HCT116 (cell line): Measurements from ENCODE around the gene CYSTM1. TPM values are rescaled to one million over a fixed set of nuclear protein-coding genes. Genes with fewer than 3 reads are reported as not detected.
A peak's percentile ranks its signal among the peaks of the same experiment; 100 is the strongest.

Experiments
- ATAC-seq: fragments of 200-7000 bp; cut with Tn5 transposase; 2 replicates; pipeline ENCODE4 v1.9.1; 2020; ENCODE audit warnings: mild to moderate bottlenecking, moderate library complexity
- BruUV-seq: library from RNA; stranded (reverse); fragments of 400-500 nt; replicated peaks from 2 replicates; lab custom pipeline; 2021; lab: Mats Ljungman, UMichigan
- CTCF ChIA-PET: fragments of 300-600 bp; sonication (Branson Sonifier 250); formaldehyde crosslinking; loops from one replicate; lab custom pipeline; 2021; ENCODE audit warnings: antibody characterized with exemption; lab: Charles Lee
- POLR2A ChIA-PET: fragments of 300-600, 350-600 bp; sonication (Branson Sonifier 250); formaldehyde crosslinking; loops from one replicate; lab custom pipeline; 2021; ENCODE audit warnings: antibody characterized with exemption; lab: Charles Lee
- RAD21 ChIA-PET, 2 experiments: fragments of 300-600 bp; sonication (Branson Sonifier 250); formaldehyde crosslinking; loops; one replicate each; lab custom pipeline; 2023; ENCODE audit warnings: low total read pairs in 2 of 2; ENCODE audit not compliant: uncharacterized antibody in 2 of 2, unreplicated experiment in 2 of 2, low non-redundant PET in 1 of 2; lab: Charles Lee
- DNase-seq: peaks from one replicate; pipeline ENCODE4 v3.0.0-alpha.2; 2010; ENCODE audit warnings: low read depth, low spot score
- H2AFZ ChIP-seq: fragments of 200-600 bp; shearing (Covaris generic), sonication (generic); 2 replicates; pipeline ENCODE4 v1.6.1; 2017; ENCODE audit warnings: low read depth, mixed run types, mixed read lengths, antibody characterized with exemption, low read length; ENCODE audit not compliant: poor library complexity, severe bottlenecking
- H3K27ac ChIP-seq: 2 replicates; pipeline ENCODE4 v1.5.1; 2012; ENCODE audit warnings: low read depth, low read length
- H3K27me3 ChIP-seq: fragments of 200-600 bp; sonication (generic); 2 replicates; pipeline ENCODE4 v1.6.1; 2016; ENCODE audit warnings: mixed run types, low read length, mixed read lengths; ENCODE audit not compliant: insufficient read depth
- H3K36me3 ChIP-seq, 2 experiments: fragments of 200-500 bp in 1 of 2; fragments of 200-600 bp in 1 of 2; sonication (Bioruptor generic) in 1 of 2; sonication (generic) in 1 of 2; 2 replicates each; pipeline versions ENCODE4 v1.5.1 to v1.6.1; 2014 to 2016; ENCODE audit warnings: low read length in 2 of 2, inconsistent platforms in 1 of 2, mixed read lengths in 1 of 2, mixed run types in 1 of 2; ENCODE audit not compliant: insufficient read depth in 2 of 2, control insufficient read depth in 1 of 2
- H3K4me1 ChIP-seq, 2 experiments: fragments of 200-600 bp in 1 of 2; sonication (generic) in 1 of 2; 2 replicates each; pipeline versions ENCODE4 v1.5.1 to v1.6.1; 2012 to 2017; ENCODE audit warnings: low read length in 2 of 2, inconsistent platforms in 1 of 2, mild to moderate bottlenecking in 1 of 2, mixed read lengths in 1 of 2, mixed run types in 1 of 2, moderate library complexity in 1 of 2; ENCODE audit not compliant: insufficient read depth in 2 of 2, control insufficient read depth in 1 of 2
- H3K4me2 ChIP-seq: fragments of 200-600 bp; sonication (generic); 2 replicates; pipeline ENCODE4 v1.6.1; 2017; ENCODE audit warnings: mixed run types, low read length, mixed read lengths
- H3K4me3 ChIP-seq, 2 experiments: fragments of 200-600 bp in 1 of 2; sonication (generic) in 1 of 2; replicated peaks in 1 of 2; 2 replicates each; pipeline ENCODE4 v1.5.1; 2011 to 2016; ENCODE audit warnings: low read length in 2 of 2, control low read depth in 1 of 2, low read depth in 1 of 2, mild to moderate bottlenecking in 1 of 2, mixed read lengths in 1 of 2, mixed run types in 1 of 2
- H3K79me2 ChIP-seq: fragments of 200-600 bp; sonication (generic); 2 replicates; pipeline ENCODE4 v1.6.1; 2017; ENCODE audit warnings: mild to moderate bottlenecking, mixed run types, low read length, moderate library complexity, mixed read lengths; ENCODE audit not compliant: insufficient read depth
- H3K9ac ChIP-seq: fragments of 200-600 bp; sonication (generic); 2 replicates; pipeline ENCODE4 v1.6.1; 2016; ENCODE audit warnings: low read length, mixed read lengths
- H3K9me2 ChIP-seq: fragments of 200-600 bp; sonication (generic), shearing (Covaris generic); 2 replicates; pipeline ENCODE4 v1.6.1; 2017; ENCODE audit warnings: mixed run types, mild to moderate bottlenecking, moderate library complexity; ENCODE audit not compliant: insufficient read depth
- H3K9me3 ChIP-seq, 2 experiments: fragments of 200-500 bp in 1 of 2; fragments of 200-600 bp in 1 of 2; sonication (Bioruptor generic) in 1 of 2; sonication (generic) in 1 of 2; 2 replicates each; pipeline ENCODE4 v1.6.1; 2014 to 2017; ENCODE audit warnings: low read length in 2 of 2, mixed read lengths in 2 of 2, inconsistent platforms in 1 of 2, low read depth in 1 of 2, mild to moderate bottlenecking in 1 of 2, mixed run types in 1 of 2, moderate library complexity in 1 of 2; ENCODE audit not compliant: control insufficient read depth in 1 of 2, insufficient read depth in 1 of 2
- H4K20me1 ChIP-seq: fragments of 200-600 bp; sonication (generic), shearing (Covaris generic); 2 replicates; pipeline ENCODE4 v1.6.1; 2017; ENCODE audit warnings: mixed run types, mild to moderate bottlenecking, moderate library complexity; ENCODE audit not compliant: insufficient read depth
- CBX3 ChIP-seq: IDR thresholded peaks from 2 replicates; pipeline ENCODE4 v1.6.1; 2012; ENCODE audit warnings: low read depth
- CEBPB ChIP-seq: IDR thresholded peaks from 2 replicates; pipeline ENCODE4 v1.6.1; 2012; ENCODE audit warnings: low read depth
- EGR1 ChIP-seq: IDR thresholded peaks from 2 replicates; pipeline ENCODE4 v1.6.1; 2012; ENCODE audit warnings: low read depth
- ELF1 ChIP-seq: IDR thresholded peaks from 2 replicates; pipeline ENCODE4 v1.6.1; 2012; ENCODE audit warnings: low read depth, borderline replicate concordance
- FOSL1 ChIP-seq: IDR thresholded peaks from 2 replicates; pipeline ENCODE4 v1.6.1; 2012; ENCODE audit warnings: low read depth
- JUND ChIP-seq: IDR thresholded peaks from 2 replicates; pipeline ENCODE4 v1.6.1; 2012
- POLR2AphosphoS5 ChIP-seq: IDR thresholded peaks from 2 replicates; pipeline ENCODE4 v1.6.1; 2011; ENCODE audit warnings: mild to moderate bottlenecking, low read depth, low read length, moderate library complexity
- RAD21 ChIP-seq: IDR thresholded peaks from 2 replicates; pipeline ENCODE4 v1.6.1; 2012; ENCODE audit warnings: low read depth, mild to moderate bottlenecking
- SP1 ChIP-seq: IDR thresholded peaks from 2 replicates; pipeline ENCODE4 v1.6.1; 2012; ENCODE audit warnings: low read depth
- YY1 ChIP-seq: IDR thresholded peaks from 2 replicates; pipeline ENCODE4 v1.6.1; 2011; ENCODE audit warnings: low read length, low read depth, moderate library complexity, mild to moderate bottlenecking; ENCODE audit not compliant: insufficient replicate concordance; ENCODE audit errors: extremely low read depth
- ZFX ChIP-seq: fragments of 450-650 bp; IDR thresholded peaks from 2 replicates; pipeline ENCODE4 v1.6.1; 2017
- intact Hi-C: fragments of 100-400 bp; cut with micrococcal nuclease; formaldehyde crosslinking; loops from 2 replicates; pipeline ENCODE4 v1.10.0; 2022
- total RNA-seq: library from RNA; stranded (reverse); gene quantifications from one replicate; pipeline ENCODE4 v1.2.1, GENCODE V29; 2021; ENCODE audit not compliant: unreplicated experiment
- TF ChIP-seq, protein P1 (sequence below), 3 experiments: fragments of 200-600 bp in 1 of 3; sonication (generic) in 1 of 3; IDR thresholded peaks in 2 of 3; conservative IDR thresholded peaks in 1 of 3; 2 replicates each; pipeline ENCODE4 v1.5.1; 2012 to 2017; ENCODE audit warnings: low read depth in 2 of 3, low read length in 2 of 3, antibody characterized with exemption in 1 of 3, borderline replicate concordance in 1 of 3, control low read depth in 1 of 3, mild to moderate bottlenecking in 1 of 3, mixed read lengths in 1 of 3, mixed run types in 1 of 3, moderate library complexity in 1 of 3; ENCODE audit not compliant: insufficient read depth in 1 of 3
- TF ChIP-seq, protein P2 (sequence below): IDR thresholded peaks from 2 replicates; pipeline ENCODE4 v1.6.1; 2012
- TF ChIP-seq, protein P3 (sequence below): IDR thresholded peaks from 2 replicates; pipeline ENCODE4 v1.6.1; 2012

Gene CYSTM1
- total RNA-seq, 1 experiment from 2014 or later, result 56.0 TPM

DNA sequence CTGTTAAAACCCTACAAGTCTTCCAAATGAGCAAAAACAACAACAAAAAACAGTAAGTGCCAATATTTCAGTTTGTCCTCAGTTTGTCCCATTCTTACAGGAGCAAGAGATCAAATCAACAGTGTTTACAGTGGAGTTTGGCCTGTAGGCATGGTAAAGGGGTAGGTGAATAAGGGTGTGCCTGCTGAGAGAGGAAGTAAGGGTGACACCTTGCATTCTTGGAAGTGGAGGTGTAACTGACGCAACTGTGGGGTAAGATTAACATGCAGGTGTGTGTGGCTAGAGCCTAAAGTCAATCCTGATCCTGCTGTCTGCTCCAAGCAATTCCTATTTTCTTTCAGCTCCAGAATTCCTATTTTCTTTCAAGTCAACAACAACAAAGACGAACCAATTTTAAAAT, 84.5 kb downstream of the CYSTM1 start:
- Histone ChIP-seq H2AFZ (no peak overlapping the region), H3K36me3 (no peaks in the 10 kb centered on the region), H3K4me1 (peaks cover 27 to 48% of the 10 kb centered on the region in 2 experiments), H3K9ac (0 out of 2 replicates have a peak overlapping the region, but pooled peaks have one; percentile 1), H3K79me2 (peaks cover 58% of the 10 kb centered on the region), H3K4me3 (peak overlapping the region in 1 of 2 experiments; percentile 6; a peak in 1 of 4 replicates), H3K4me2 (peak overlapping the region; percentile 42), H3K27ac (no peak overlapping the region), H4K20me1 (peaks cover 5% of the 10 kb centered on the region; the same call in 1 of the 2 replicates), H3K27me3 (no peaks in the 10 kb centered on the region), H3K9me3 (no peaks in the 10 kb centered on the region), H3K9me2 (no peaks in the 10 kb centered on the region)
- TF ChIP-seq POLR2AphosphoS5 (0 out of 2 replicates have a peak, but pooled peaks have one; percentile 37), YY1 (no peak), RAD21 (no peak), SP1 (peak; percentile 86), FOSL1 (no peak), ELF1 (no peak), CBX3 (peak; percentile 65), JUND (peak; percentile 45; the same call in 1 of the 2 replicates), CEBPB (peak; percentile 89), EGR1 (peak; percentile 64), ZFX (no peak)
- TF ChIP-seq, protein P1, sequence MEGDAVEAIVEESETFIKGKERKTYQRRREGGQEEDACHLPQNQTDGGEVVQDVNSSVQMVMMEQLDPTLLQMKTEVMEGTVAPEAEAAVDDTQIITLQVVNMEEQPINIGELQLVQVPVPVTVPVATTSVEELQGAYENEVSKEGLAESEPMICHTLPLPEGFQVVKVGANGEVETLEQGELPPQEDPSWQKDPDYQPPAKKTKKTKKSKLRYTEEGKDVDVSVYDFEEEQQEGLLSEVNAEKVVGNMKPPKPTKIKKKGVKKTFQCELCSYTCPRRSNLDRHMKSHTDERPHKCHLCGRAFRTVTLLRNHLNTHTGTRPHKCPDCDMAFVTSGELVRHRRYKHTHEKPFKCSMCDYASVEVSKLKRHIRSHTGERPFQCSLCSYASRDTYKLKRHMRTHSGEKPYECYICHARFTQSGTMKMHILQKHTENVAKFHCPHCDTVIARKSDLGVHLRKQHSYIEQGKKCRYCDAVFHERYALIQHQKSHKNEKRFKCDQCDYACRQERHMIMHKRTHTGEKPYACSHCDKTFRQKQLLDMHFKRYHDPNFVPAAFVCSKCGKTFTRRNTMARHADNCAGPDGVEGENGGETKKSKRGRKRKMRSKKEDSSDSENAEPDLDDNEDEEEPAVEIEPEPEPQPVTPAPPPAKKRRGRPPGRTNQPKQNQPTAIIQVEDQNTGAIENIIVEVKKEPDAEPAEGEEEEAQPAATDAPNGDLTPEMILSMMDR (IDR thresholded peaks at IDR 0.05 in 2 of 3, conservative IDR thresholded peaks at IDR 0.05 in 1 of 3; ENCODE audit: borderline replicate concordance in 1 of 3, insufficient read depth in 1 of 3, low read depth in 2 of 3, low read length in 2 of 3), result no peak
- TF ChIP-seq, protein P2, sequence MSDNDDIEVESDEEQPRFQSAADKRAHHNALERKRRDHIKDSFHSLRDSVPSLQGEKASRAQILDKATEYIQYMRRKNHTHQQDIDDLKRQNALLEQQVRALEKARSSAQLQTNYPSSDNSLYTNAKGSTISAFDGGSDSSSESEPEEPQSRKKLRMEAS, result peak; percentile 60
- TF ChIP-seq, protein P3, sequence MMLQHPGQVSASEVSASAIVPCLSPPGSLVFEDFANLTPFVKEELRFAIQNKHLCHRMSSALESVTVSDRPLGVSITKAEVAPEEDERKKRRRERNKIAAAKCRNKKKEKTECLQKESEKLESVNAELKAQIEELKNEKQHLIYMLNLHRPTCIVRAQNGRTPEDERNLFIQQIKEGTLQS, result peak; percentile 24; the same call in 1 of the 2 replicates
- BruUV-seq, result no TSS peak
- CTCF ChIA-PET, result interaction anchor here (0.6 to 3.2 kb wide), 4 partner anchors 14 to 460 kb away, joined by 3 to 22 read pairs (median 3); partner anchors contain the start of gene PFDN1
- ATAC-seq (no peak; the same call in 1 of the 2 replicates), DNase-seq (peak; percentile 76)
- POLR2A ChIA-PET, result no interaction called here
- intact Hi-C loops, result loop anchor here (10.0 kb wide), 1 partner anchor 385 kb away; the partner anchor contains the start of genes IK and NDUFA2
- RAD21 ChIA-PET, result no interaction called here
